IMR-90 (cell line): ENCODE results near the gene PMP22. TPM values are rescaled to one million over a fixed set of nuclear protein-coding genes. Genes with fewer than 3 reads are reported as not detected.

ENCODE experiments used
- ATAC-seq: fragments of 200-7000 bp; cut with Tn5 transposase; 2 replicates; pipeline ENCODE4 v1.9.1; 2020; ENCODE audit warnings: low read depth, mild to moderate bottlenecking, moderate library complexity
- BruUV-seq: library from RNA; stranded (reverse); fragments of 400-500 nt; replicated peaks from 2 replicates; lab custom pipeline; 2021; lab: Mats Ljungman, UMichigan
- CTCF ChIA-PET: fragments of 300-600 bp; formaldehyde crosslinking; extraction: SDS; loops from one replicate; lab custom pipeline; 2021; ENCODE audit warnings: antibody characterized with exemption; lab: Yijun Ruan, JAX
- POLR2A ChIA-PET: fragments of 300-600 bp; sonication (Branson Sonifier 250); formaldehyde crosslinking; loops from one replicate; lab custom pipeline; 2022; ENCODE audit warnings: antibody characterized with exemption; ENCODE audit not compliant: unreplicated experiment; lab: Charles Lee
- DNase-seq: peaks from one replicate; pipeline ENCODE4 v3.0.0; 2013
- H2AFZ ChIP-seq: replicated peaks from 2 replicates; pipeline ENCODE3; 2013; ENCODE audit warnings: low read length, mild to moderate bottlenecking; ENCODE audit not compliant: poor library complexity
- H2AK5ac ChIP-seq: 2 replicates; pipeline ENCODE4 v1.6.1; 2013; ENCODE audit warnings: low read depth, low read length, inconsistent platforms
- H2AK9ac ChIP-seq: replicated peaks from 2 replicates; pipeline ENCODE3; 2013; ENCODE audit warnings: mild to moderate bottlenecking, low read depth, low read length, moderate library complexity; ENCODE audit not compliant: poor library complexity
- H2BK120ac ChIP-seq: 2 replicates; pipeline ENCODE4 v1.6.1; 2013; ENCODE audit warnings: low read depth, low read length, inconsistent platforms
- H2BK15ac ChIP-seq: 3 replicates; pipeline ENCODE4 v1.6.1; 2013; ENCODE audit warnings: low read depth, low read length, inconsistent platforms
- H2BK20ac ChIP-seq: 2 replicates; pipeline ENCODE4 v1.6.1; 2013; ENCODE audit warnings: low read depth, mild to moderate bottlenecking, inconsistent platforms, low read length, moderate library complexity
- H2BK5ac ChIP-seq: 2 replicates; pipeline ENCODE4 v1.6.1; 2013; ENCODE audit warnings: mild to moderate bottlenecking, low read depth, low read length, inconsistent platforms; ENCODE audit not compliant: poor library complexity, severe bottlenecking
- H3K14ac ChIP-seq: replicated peaks from 2 replicates; pipeline ENCODE4 v1.6.1; 2013; ENCODE audit warnings: low read depth, low read length, inconsistent platforms
- H3K18ac ChIP-seq: 2 replicates; pipeline ENCODE4 v1.6.1; 2013; ENCODE audit warnings: low read depth, low read length, control low read depth
- H3K23ac ChIP-seq: 2 replicates; pipeline ENCODE4 v1.6.1; 2013; ENCODE audit warnings: low read depth, low read length, inconsistent platforms
- H3K27ac ChIP-seq: 2 replicates; pipeline ENCODE4 v1.5.1; 2013; ENCODE audit warnings: mild to moderate bottlenecking, control low read depth, low read length; ENCODE audit not compliant: insufficient read depth
- H3K27me3 ChIP-seq: 2 replicates; pipeline ENCODE4 v1.6.1; 2013; ENCODE audit warnings: low read length; ENCODE audit not compliant: control insufficient read depth, insufficient read depth
- H3K36me3 ChIP-seq: 2 replicates; pipeline ENCODE4 v1.6.1; 2013; ENCODE audit warnings: low read length, mixed read lengths; ENCODE audit not compliant: control insufficient read depth, insufficient read depth
- H3K4ac ChIP-seq: 2 replicates; pipeline ENCODE4 v1.6.1; 2013; ENCODE audit warnings: low read depth, low read length, inconsistent platforms
- H3K4me1 ChIP-seq: 2 replicates; pipeline ENCODE4 v1.6.1; 2013; ENCODE audit warnings: low read length, mixed read lengths; ENCODE audit not compliant: control insufficient read depth, insufficient read depth
- H3K4me2 ChIP-seq: 2 replicates; pipeline ENCODE4 v1.6.1; 2013; ENCODE audit warnings: low read depth, mild to moderate bottlenecking, control low read depth, low read length, moderate library complexity
- H3K4me3 ChIP-seq: 2 replicates; pipeline ENCODE4 v1.5.1; 2013; ENCODE audit warnings: low read depth, mild to moderate bottlenecking, control low read depth, low read length, moderate library complexity; ENCODE audit not compliant: insufficient read depth
- H3K56ac ChIP-seq: 2 replicates; pipeline ENCODE4 v1.6.1; 2013; ENCODE audit warnings: low read length, inconsistent platforms; ENCODE audit not compliant: insufficient read depth; ENCODE audit errors: extremely low read depth
- H3K79me1 ChIP-seq, 2 experiments: 2 replicates each; pipeline ENCODE4 v1.6.1; 2013; ENCODE audit warnings: low read length in 2 of 2, inconsistent platforms in 1 of 2, low read depth in 1 of 2
- H3K9ac ChIP-seq: 2 replicates; pipeline ENCODE4 v1.6.1; 2013; ENCODE audit warnings: low read depth, low read length, control low read depth
- H3K9me1 ChIP-seq: 2 replicates; pipeline ENCODE4 v1.6.1; 2013; ENCODE audit warnings: low read length, inconsistent platforms; ENCODE audit not compliant: insufficient read depth
- H3K9me3 ChIP-seq: 2 replicates; pipeline ENCODE4 v1.6.1; 2013; ENCODE audit warnings: low read length; ENCODE audit not compliant: control insufficient read depth, insufficient read depth
- H4K20me1 ChIP-seq: 2 replicates; pipeline ENCODE4 v1.6.1; 2013; ENCODE audit warnings: low read length, inconsistent platforms; ENCODE audit not compliant: insufficient read depth
- H4K5ac ChIP-seq: 2 replicates; pipeline ENCODE4 v1.6.1; 2013; ENCODE audit warnings: mild to moderate bottlenecking, low read depth, low read length, control low read depth
- H4K8ac ChIP-seq, 2 experiments: 2 replicates each; pipeline ENCODE4 v1.6.1; 2013; ENCODE audit warnings: low read depth in 2 of 2, low read length in 2 of 2, control low read depth in 1 of 2, inconsistent platforms in 1 of 2
- H4K91ac ChIP-seq: 2 replicates; pipeline ENCODE4 v1.6.1; 2013; ENCODE audit warnings: low read depth, low read length, inconsistent platforms; ENCODE audit not compliant: insufficient read depth
- BHLHE40 ChIP-seq: fragments of 150-350 bp; IDR thresholded peaks from 2 replicates; pipeline ENCODE4 v1.6.1; 2016; ENCODE audit warnings: mild to moderate bottlenecking, low read depth, low read length
- CEBPB ChIP-seq: IDR thresholded peaks from 2 replicates; pipeline ENCODE4 v1.6.1; 2012; ENCODE audit warnings: low read depth, low read length, improper control_type of control experiment
- CHD1 ChIP-seq: IDR thresholded peaks from 2 replicates; pipeline ENCODE4 v1.6.1; 2012; ENCODE audit warnings: low read depth, low read length, improper control_type of control experiment
- CTCF ChIP-seq: conservative IDR thresholded peaks from 2 replicates; pipeline ENCODE4 v1.5.1; 2012; ENCODE audit warnings: mild to moderate bottlenecking, low read depth, low read length, improper control_type of control experiment
- ELK1 ChIP-seq: fragments of 150-350 bp; IDR thresholded peaks from 2 replicates; pipeline ENCODE4 v1.6.1; 2016; ENCODE audit warnings: low read depth, mild to moderate bottlenecking, low read length, moderate library complexity, borderline replicate concordance
- FOS ChIP-seq: fragments of 150-350 bp; IDR thresholded peaks from 2 replicates; pipeline ENCODE4 v1.6.1; 2016; ENCODE audit warnings: low read depth, low read length
- MAFK ChIP-seq: IDR thresholded peaks from 2 replicates; pipeline ENCODE4 v1.6.1; 2012; ENCODE audit warnings: low read depth, low read length, improper control_type of control experiment
- MAZ ChIP-seq: IDR thresholded peaks from 2 replicates; pipeline ENCODE4 v1.6.1; 2012; ENCODE audit warnings: low read depth, mild to moderate bottlenecking, low read length, improper control_type of control experiment, moderate library complexity, borderline replicate concordance
- MXI1 ChIP-seq: IDR thresholded peaks from 2 replicates; pipeline ENCODE4 v1.6.1; 2012; ENCODE audit warnings: low read depth, mild to moderate bottlenecking, low read length, moderate library complexity, borderline replicate concordance
- NFE2L2 ChIP-seq: fragments of 150-350 bp; IDR thresholded peaks from 2 replicates; pipeline ENCODE4 v1.6.1; 2016; ENCODE audit warnings: low read depth, mild to moderate bottlenecking, low read length
- POLR2A ChIP-seq: IDR thresholded peaks from 2 replicates; pipeline ENCODE4 v1.6.1; 2012; ENCODE audit warnings: mild to moderate bottlenecking, low read depth, low read length
- RAD21 ChIP-seq: IDR thresholded peaks from 2 replicates; pipeline ENCODE4 v1.6.1; 2012; ENCODE audit warnings: low read length, improper control_type of control experiment
- RCOR1 ChIP-seq: IDR thresholded peaks from 2 replicates; pipeline ENCODE4 v1.6.1; 2012; ENCODE audit warnings: mild to moderate bottlenecking, low read length, improper control_type of control experiment; ENCODE audit not compliant: insufficient replicate concordance
- RFX5 ChIP-seq: IDR thresholded peaks from 2 replicates; pipeline ENCODE4 v1.8.0; 2012; ENCODE audit warnings: low read depth, mild to moderate bottlenecking, low read length, moderate library complexity
- SMC3 ChIP-seq: fragments of 150-350 bp; IDR thresholded peaks from 2 replicates; pipeline ENCODE4 v1.6.1; 2016; ENCODE audit warnings: low read depth, mild to moderate bottlenecking, antibody characterized with exemption, low read length, moderate library complexity
- USF2 ChIP-seq: fragments of 150-350 bp; IDR thresholded peaks from 2 replicates; pipeline ENCODE4 v1.6.1; 2017; ENCODE audit warnings: mild to moderate bottlenecking, antibody characterized with exemption, low read length, low read depth
- WGBS, 2 experiments: methylation state at CpG; one replicate each; pipeline versions ENCODE4 v1.1.5 to v1.1.7; 2013; ENCODE audit warnings: missing lambda C conversion rate in 2 of 2; ENCODE audit not compliant: insufficient read length in 1 of 2; ENCODE audit errors: extremely low coverage in 2 of 2; 5-methylcytosine and 5-hydroxymethylcytosine counted together
- dilution Hi-C: fragments of 300-500 bp; cut with HindIII; formaldehyde crosslinking; loops from one replicate; pipeline ENCODE4 v1.14.3; 2018; ENCODE audit warnings: low sequenced_read_pairs; ENCODE audit not compliant: unreplicated experiment
- in situ Hi-C: fragments of 300-500 bp; cut with MboI; formaldehyde crosslinking; loops from 3 replicates; pipeline ENCODE4 v1.14.3; 2019; ENCODE audit warnings: low sequenced_read_pairs, inconsistent platforms, mixed read lengths
- intact Hi-C: fragments of 100-400 bp; cut with micrococcal nuclease; formaldehyde crosslinking; loops from 2 replicates; pipeline ENCODE4 v1.10.0; 2022
- polyA plus RNA-seq, 3 experiments: library from polyadenylated mRNA; depleted of rRNA; stranded (reverse); fragments of >200 nt; gene quantifications; 2 replicates each; pipeline ENCODE4 v1.2.3, GENCODE V29; 2012; ENCODE audit warnings: low replicate concordance in 1 of 3
- total RNA-seq: library from RNA; depleted of rRNA; stranded (reverse); fragments of >200 nt; gene quantifications from 2 replicates; pipeline ENCODE4 v1.2.3, GENCODE V29; 2012

The PMP22 gene
- total and polyA plus RNA-seq, 2 of the 4 experiments (the other 2 are of a cell fraction) = 33.5 to 72.8 TPM

GRCh38 chr17:15181816-15182215 lies 83.3 kb downstream of the PMP22 start:
- Histone ChIP-seq H4K91ac (no peak overlapping the region), H2BK15ac (no peak overlapping the region), H3K27ac (no peak overlapping the region), H3K27me3 (peaks cover 30% of the 10 kb centered on the region), H2BK5ac (no peak overlapping the region), H3K4me2 (no peak overlapping the region), H2AK5ac (no peak overlapping the region), H3K9ac (no peak overlapping the region), H2BK20ac (no peak overlapping the region), H2AK9ac (no peak overlapping the region), H2BK120ac (no peak overlapping the region), H3K18ac (no peak overlapping the region), H4K20me1 (no peaks in the 10 kb centered on the region), H3K9me3 (no peaks in the 10 kb centered on the region), H2AFZ (no peak overlapping the region), H3K9me1 (no peaks in the 10 kb centered on the region), H3K4ac (no peak overlapping the region), H3K23ac (no peak overlapping the region), H4K5ac (no peak overlapping the region), H4K8ac (no peak overlapping the region), H3K79me1 (no peaks in the 10 kb centered on the region), H3K4me1 (no peaks in the 10 kb centered on the region), H3K56ac (no peak overlapping the region), H3K14ac (no peak overlapping the region), H3K4me3 (no peak overlapping the region), H3K36me3 (no peaks in the 10 kb centered on the region)
- no TSS peak for BruUV-seq
- DNase-seq (no peak), ATAC-seq (no peak)
- in situ Hi-C loops (loop anchor here (25.0 kb wide), 1 partner anchor 520 kb away; no protein-coding TSS in a partner anchor), dilution Hi-C loops (no loop called here), intact Hi-C loops (no loop called here)
- TF ChIP-seq MXI1 = no peak
- TF ChIP-seq NFE2L2 = no peak
- TF ChIP-seq RFX5 = no peak
- no peak for TF ChIP-seq SMC3
- no peak for TF ChIP-seq MAZ
- TF ChIP-seq RAD21 = no peak
- no peak for TF ChIP-seq MAFK
- no peak for TF ChIP-seq FOS
- TF ChIP-seq CHD1 = no peak
- TF ChIP-seq RCOR1 = no peak
- no peak for TF ChIP-seq ELK1
- TF ChIP-seq POLR2A = no peak
- no peak for TF ChIP-seq CEBPB
- no peak for TF ChIP-seq BHLHE40
- no peak for TF ChIP-seq USF2
- TF ChIP-seq CTCF = no peak
- POLR2A ChIA-PET = no interaction called here
- CTCF ChIA-PET = no interaction called here
- WGBS, 2 experiments = no CpG with 5 or more reads among the region's 6 CpGs
